D721Med (cell line): ENCODE measurements around the gene PITPNM1.
A peak's percentile ranks its signal among the peaks of the same experiment; 100 is the strongest.
"Not testable (repeated sequence)": the region's sequence is repeated elsewhere in the genome, so short reads cannot be mapped to it uniquely, and the experiment has no call there.

Source experiments
- DNase-seq: peaks from one replicate; pipeline ENCODE4 v3.0.0; 2011; ENCODE audit warnings: low spot score; ENCODE audit not compliant: insufficient read length
- FAIRE-seq: peaks from 2 replicates; lab custom pipeline; 2011; peaks lifted over from hg19 to GRCh38; lab: Jason Lieb, UNC
- TF ChIP-seq, protein P1 (sequence below): IDR thresholded peaks from 2 replicates; pipeline ENCODE4 v1.5.1; 2012; ENCODE audit warnings: mild to moderate bottlenecking, control low read depth; ENCODE audit not compliant: insufficient read depth; ENCODE audit errors: missing control alignments

The PITPNM1 gene

DNA sequence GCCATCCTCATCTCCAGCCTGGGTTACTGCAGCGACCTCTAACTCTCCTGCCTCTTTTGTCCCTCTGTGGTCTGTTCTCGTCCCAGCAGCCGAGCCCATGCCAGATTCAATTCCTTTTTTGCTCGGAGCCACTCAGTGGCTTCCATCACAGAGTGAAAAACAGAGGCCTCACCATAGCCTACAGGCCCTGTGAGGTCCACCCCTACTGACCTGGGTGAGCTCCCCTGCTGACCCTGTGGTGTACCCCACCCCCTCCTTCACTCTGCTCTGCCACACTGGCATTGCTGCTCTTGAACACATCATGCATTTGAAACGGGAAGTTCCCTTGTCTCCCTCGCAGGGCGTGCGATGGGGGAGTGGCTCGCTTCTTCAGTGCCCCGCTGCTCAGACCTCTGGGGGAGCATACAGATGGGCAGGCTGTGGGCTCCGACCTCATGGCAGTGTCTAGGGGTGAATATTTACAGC lies 20.3 kb downstream of the PITPNM1 start:
- FAIRE-seq: no peak
- DNase-seq: no peak
- TF ChIP-seq, protein P1, sequence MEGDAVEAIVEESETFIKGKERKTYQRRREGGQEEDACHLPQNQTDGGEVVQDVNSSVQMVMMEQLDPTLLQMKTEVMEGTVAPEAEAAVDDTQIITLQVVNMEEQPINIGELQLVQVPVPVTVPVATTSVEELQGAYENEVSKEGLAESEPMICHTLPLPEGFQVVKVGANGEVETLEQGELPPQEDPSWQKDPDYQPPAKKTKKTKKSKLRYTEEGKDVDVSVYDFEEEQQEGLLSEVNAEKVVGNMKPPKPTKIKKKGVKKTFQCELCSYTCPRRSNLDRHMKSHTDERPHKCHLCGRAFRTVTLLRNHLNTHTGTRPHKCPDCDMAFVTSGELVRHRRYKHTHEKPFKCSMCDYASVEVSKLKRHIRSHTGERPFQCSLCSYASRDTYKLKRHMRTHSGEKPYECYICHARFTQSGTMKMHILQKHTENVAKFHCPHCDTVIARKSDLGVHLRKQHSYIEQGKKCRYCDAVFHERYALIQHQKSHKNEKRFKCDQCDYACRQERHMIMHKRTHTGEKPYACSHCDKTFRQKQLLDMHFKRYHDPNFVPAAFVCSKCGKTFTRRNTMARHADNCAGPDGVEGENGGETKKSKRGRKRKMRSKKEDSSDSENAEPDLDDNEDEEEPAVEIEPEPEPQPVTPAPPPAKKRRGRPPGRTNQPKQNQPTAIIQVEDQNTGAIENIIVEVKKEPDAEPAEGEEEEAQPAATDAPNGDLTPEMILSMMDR: no peak

DNA sequence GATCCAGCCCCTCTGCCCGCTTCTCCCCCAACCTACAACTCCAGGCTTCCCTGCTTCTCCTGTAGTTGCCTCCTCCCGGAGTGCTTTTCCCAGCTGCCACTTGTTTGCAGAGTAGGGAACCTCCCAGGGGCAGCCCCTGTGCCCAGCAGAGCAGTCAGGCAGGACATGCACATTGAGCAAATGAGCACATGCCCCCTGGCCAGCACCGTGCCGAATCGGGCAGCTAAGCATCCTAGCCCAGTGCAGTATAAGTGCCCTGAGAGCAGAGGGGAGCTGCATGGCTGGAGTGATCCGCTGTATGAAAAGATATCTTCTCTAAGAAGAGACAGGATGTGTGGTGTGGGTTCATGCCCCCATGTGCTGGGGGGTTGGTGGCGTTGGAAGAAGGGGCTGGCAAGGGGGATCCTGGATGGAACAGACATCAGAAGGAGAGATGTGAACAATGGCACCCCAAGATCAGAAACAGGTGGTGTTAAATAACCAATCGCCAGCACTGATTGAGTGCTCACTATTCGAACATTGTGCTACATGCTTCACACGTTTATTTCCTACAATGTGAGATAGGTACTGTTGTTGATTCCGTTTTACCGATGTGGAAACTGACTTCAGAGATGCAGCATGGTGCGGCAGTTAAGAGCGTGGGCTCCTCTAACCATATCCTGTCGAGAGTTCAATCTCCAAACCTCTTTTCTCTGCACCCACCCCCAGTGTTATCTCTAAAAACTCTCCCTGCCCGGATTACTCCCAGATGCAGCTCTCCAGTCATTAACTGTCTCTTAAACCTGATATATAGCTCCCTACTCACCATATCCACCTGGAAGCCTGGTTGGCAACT lies 21.1 kb downstream of the PITPNM1 start:
- TF ChIP-seq, protein P1: no peak
- no peak for DNase-seq
- no peak for FAIRE-seq

DNA sequence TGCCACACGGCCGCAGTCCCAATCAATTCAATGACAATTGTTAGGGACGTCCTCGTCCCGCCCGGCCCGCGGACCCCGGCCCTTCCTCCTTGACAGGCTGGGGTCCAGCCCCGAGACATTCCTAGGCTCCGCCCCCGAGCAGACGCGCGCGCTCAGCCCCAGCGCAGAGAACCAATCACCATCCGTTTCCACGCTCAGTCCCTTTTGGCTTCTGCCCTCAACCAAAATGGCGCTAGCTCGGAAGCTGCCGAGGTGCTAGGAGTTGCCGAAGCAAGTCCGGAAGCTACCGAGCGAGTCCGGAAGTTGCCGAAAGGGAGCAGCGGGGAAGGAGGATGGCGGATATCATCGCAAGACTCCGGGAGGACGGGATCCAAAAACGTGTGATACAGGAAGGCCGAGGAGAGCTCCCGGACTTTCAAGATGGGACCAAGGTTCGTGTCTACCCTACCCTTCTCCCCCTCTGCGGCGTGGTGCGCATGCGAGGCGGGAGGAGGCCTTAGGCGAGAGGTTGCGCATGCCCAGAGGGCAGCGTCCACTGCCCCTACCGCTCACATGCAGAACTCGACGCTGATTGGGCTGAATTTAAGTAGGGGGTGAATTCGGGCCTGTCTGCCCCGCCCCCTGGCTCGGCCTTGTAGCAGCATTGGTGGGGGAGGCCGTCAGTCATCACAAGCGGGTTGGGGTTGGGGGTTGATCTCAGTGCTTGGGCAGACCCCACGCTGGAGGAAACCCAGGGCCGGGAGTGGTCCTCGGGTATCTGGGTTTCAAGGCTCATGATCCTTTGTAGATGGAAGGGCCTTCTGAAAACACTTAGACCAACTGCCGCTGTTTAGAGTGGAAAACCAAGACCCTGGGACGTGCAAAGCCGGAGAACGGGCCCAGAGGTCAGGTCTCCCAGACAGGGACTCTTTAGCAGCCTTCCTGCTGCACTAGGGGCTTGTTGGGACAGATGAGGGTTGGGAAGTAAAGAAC lies 22.1 kb downstream of the PITPNM1 start, which contains the start of gene AIP:
Gene AIP, plus strand, starts transcription at position 200 of the 972 bp plus-strand sequence. Its CDS starts 133 bp downstream, at position 333.
- no peak for FAIRE-seq
- peak; percentile 98 for DNase-seq
- TF ChIP-seq, protein P1: no peak

DNA sequence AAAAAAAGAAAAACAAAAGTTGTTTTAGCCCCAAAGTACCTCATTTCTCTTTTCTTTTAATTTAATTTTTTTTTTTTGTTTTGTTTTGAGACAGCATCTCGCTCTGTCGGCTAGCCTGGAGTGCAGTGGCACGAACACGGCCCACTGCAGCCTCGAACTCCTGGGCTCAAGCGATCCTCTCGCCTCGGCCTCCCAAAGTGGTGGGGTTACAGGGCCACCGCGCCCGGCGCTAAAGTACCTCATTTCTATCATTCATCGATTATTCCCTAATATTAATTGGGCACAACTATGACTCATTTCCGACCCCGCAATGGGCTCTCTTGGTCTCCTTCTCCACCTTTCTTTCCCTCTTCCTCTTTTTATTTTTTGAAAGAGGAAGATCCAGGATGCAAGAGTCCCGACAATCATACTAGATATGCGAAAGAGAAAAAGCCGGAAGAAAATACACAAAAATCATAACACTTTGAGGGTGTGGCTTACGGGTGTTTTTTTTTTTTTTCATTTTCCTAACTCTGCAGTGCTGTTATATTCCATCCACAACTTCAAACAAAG lies 22.8 kb downstream of the PITPNM1 start:
- TF ChIP-seq, protein P1: no peak
- DNase-seq: no peak
- FAIRE-seq: no peak

DNA sequence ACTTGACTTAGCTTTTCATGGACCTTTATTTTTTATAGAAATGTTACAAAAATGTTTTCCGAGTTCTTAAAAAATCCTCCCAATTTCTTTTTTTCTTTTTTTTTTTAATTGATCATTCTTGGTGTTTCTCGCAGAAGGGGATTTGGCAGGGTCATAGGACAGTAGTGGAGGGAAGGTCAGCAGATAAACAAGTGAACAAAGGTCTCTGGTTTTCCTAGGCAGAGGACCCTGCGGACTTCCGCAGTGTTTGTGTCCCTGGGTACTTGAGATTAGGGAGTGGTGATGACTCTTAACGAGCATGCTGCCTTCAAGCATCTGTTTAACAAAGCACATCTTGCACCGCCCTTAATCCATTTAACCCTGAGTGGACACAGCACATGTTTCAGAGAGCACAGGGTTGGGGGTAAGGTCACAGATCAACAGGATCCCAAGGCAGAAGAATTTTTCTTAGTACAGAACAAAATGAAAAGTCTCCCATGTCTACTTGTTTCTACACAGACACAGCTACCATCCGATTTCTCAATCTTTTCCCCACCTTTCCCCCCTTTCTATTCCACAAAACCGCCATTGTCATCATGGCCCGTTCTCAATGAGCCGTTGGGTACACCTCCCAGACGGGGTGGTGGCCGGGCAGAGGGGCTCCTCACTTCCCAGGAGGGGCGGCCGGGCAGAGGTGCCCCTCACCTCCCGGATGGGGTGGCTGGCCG lies 27.7 kb downstream of the PITPNM1 start:
- not testable (repeated sequence) for DNase-seq, FAIRE-seq

DNA sequence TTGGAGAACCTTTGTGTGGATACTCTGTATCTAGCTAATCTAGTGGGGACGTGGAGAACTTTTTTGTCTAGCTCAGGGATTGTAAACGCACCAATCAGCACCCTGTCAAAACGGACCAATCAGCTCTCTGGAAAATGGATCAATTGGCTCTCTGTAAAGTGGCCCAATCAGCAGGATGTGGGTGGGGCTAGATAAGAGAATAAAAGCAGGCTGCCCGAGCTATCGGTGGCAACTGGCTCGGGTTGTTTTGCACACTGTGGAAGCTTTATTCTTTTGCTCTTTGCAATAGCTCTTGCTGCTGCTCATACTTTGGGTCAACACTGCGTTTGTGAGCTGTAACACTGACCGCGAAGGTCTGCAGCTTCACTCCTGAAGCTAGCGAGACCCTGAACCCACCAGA lies 28.5 kb downstream of the PITPNM1 start:
- not testable (repeated sequence) for FAIRE-seq, DNase-seq

DNA sequence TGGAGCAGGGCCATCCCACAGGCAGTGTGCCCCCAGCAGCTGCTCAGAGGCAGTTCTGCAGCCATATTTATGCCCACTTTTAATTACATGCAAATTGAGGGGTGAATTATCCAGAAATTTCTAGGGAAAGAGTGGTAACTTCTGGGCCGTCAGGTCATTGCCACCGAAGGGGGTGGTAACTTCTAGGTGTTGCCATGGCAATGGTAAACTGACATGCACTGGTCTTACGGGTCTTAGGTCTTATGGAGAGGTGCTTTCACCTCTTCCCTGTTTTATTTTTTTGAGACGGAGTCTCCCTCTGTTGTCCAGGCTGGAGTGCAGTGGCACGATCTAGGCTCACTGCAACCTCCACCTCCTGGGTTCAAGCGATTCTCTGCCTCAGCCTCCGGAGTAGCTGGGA lies 32.3 kb downstream of the PITPNM1 start:
- TF ChIP-seq, protein P1: no peak
- DNase-seq (no peak), FAIRE-seq (no peak)
